SK-N-SH (cell line): ENCODE measurements around the gene GUK1. TPM values are rescaled to one million over a fixed set of nuclear protein-coding genes. Genes with fewer than 3 reads are reported as not detected.

Experiments
- CTCF ChIA-PET: fragments of 300-600, 350-600 bp; formaldehyde crosslinking; extraction: SDS; loops from one replicate; lab custom pipeline; 2021; lab: Yijun Ruan, JAX
- POLR2A ChIA-PET: fragments of 350-600 bp; sonication (Branson Sonifier 250); formaldehyde crosslinking; extraction: SDS; loops from one replicate; lab custom pipeline; 2020; ENCODE audit warnings: antibody characterized with exemption, inconsistent platforms; lab: Yijun Ruan, JAX
- DNase-seq: peaks from one replicate; pipeline ENCODE4 v3.0.0; 2012
- H2AFZ ChIP-seq: fragments of 200-600 bp; sonication (generic); 2 replicates; pipeline ENCODE4 v1.8.1; 2016; ENCODE audit warnings: antibody characterized with exemption, mild to moderate bottlenecking, low read depth
- H3F3A ChIP-seq: fragments of 200-600 bp; sonication (generic); replicated peaks from 2 replicates; pipeline ENCODE3; 2016; ENCODE audit warnings: antibody characterized with exemption, mild to moderate bottlenecking; ENCODE audit not compliant: insufficient read depth
- H3K27ac ChIP-seq, 2 experiments: fragments of 200-500 bp in 1 of 2; fragments of 200-600 bp in 1 of 2; sonication (Bioruptor generic) in 1 of 2; sonication (generic), shearing (Covaris generic) in 1 of 2; 2 replicates each; pipeline versions ENCODE4 v1.5.1 to v1.6.1; 2014 to 2016; ENCODE audit warnings: low read depth in 2 of 2, inconsistent platforms in 1 of 2, low read length in 1 of 2, mild to moderate bottlenecking in 1 of 2, mixed read lengths in 1 of 2
- H3K27me3 ChIP-seq: fragments of 200-600 bp; sonication (generic), shearing (Covaris generic); 2 replicates; pipeline ENCODE4 v1.6.1; 2016; ENCODE audit warnings: mixed run types; ENCODE audit not compliant: insufficient read depth
- H3K36me3 ChIP-seq, 2 experiments: fragments of 200-500 bp in 1 of 2; fragments of 200-600 bp in 1 of 2; sonication (Bioruptor generic) in 1 of 2; sonication (generic) in 1 of 2; replicated peaks in 1 of 2; 2 replicates each; pipeline versions ENCODE3 to v1.5.1; 2014 to 2016; ENCODE audit warnings: low read length in 1 of 2, mild to moderate bottlenecking in 1 of 2; ENCODE audit not compliant: insufficient read depth in 2 of 2, control insufficient read depth in 1 of 2
- H3K4me1 ChIP-seq, 2 experiments: fragments of 200-500 bp in 1 of 2; fragments of 200-600 bp in 1 of 2; sonication (Bioruptor generic) in 1 of 2; sonication (generic), shearing (Covaris generic) in 1 of 2; 2 replicates each; pipeline versions ENCODE4 v1.5.1 to v1.6.1; 2014 to 2016; ENCODE audit warnings: low read depth in 1 of 2, low read length in 1 of 2, mixed run types in 1 of 2; ENCODE audit not compliant: insufficient read depth in 2 of 2, control insufficient read depth in 1 of 2
- H3K4me2 ChIP-seq: fragments of 200-600 bp; sonication (generic), shearing (Covaris generic); 2 replicates; pipeline ENCODE4 v1.6.1; 2017; ENCODE audit warnings: mixed run types
- H3K4me3 ChIP-seq, 2 experiments: fragments of 200-500 bp in 1 of 2; fragments of 200-600 bp in 1 of 2; sonication (Bioruptor generic) in 1 of 2; sonication (generic), shearing (Covaris generic) in 1 of 2; 2 replicates each; pipeline versions ENCODE4 v1.5.1 to v1.8.1; 2014 to 2016; ENCODE audit warnings: low read depth in 2 of 2, inconsistent platforms in 1 of 2, low read length in 1 of 2, mild to moderate bottlenecking in 1 of 2, mixed read lengths in 1 of 2, moderate library complexity in 1 of 2
- H3K79me2 ChIP-seq: fragments of 200-600 bp; sonication (generic); 2 replicates; pipeline ENCODE4 v1.8.1; 2017; ENCODE audit warnings: mild to moderate bottlenecking; ENCODE audit not compliant: insufficient read depth
- H3K9ac ChIP-seq: fragments of 200-600 bp; sonication (generic); 2 replicates; pipeline ENCODE4 v1.6.1; 2017; ENCODE audit warnings: mixed run types
- H3K9me2 ChIP-seq: fragments of 200-600 bp; sonication (generic); 2 replicates; pipeline ENCODE4 v1.6.1; 2017; ENCODE audit warnings: mixed run types
- H3K9me3 ChIP-seq: fragments of 200-600 bp; sonication (generic); 2 replicates; pipeline ENCODE4 v1.6.1; 2017; ENCODE audit warnings: mixed run types, mild to moderate bottlenecking, moderate library complexity
- H4K20me1 ChIP-seq: fragments of 200-600 bp; sonication (generic); 2 replicates; pipeline ENCODE4 v1.6.1; 2017; ENCODE audit warnings: mild to moderate bottlenecking, mixed run types; ENCODE audit not compliant: insufficient read depth
- CHD2 ChIP-seq: fragments of 150-350 bp; IDR thresholded peaks from 2 replicates; pipeline ENCODE4 v1.6.1; 2018; ENCODE audit warnings: low read length; ENCODE audit not compliant: partially characterized antibody
- EZH2phosphoT487 ChIP-seq: fragments of 200-600 bp; sonication (generic); IDR thresholded peaks from 2 replicates; pipeline ENCODE4 v1.6.1; 2017; ENCODE audit warnings: low read depth, mixed run types, mild to moderate bottlenecking, antibody characterized with exemption, moderate library complexity, borderline replicate concordance
- FOXJ3 ChIP-seq: sonication (generic); formaldehyde crosslinking; IDR thresholded peaks from 2 replicates; pipeline ENCODE4 v1.5.1; 2020; ENCODE audit warnings: mild to moderate bottlenecking, missing genetic modification reagents
- FOXM1 ChIP-seq: IDR thresholded peaks from 2 replicates; pipeline ENCODE4 v1.4.0; 2012; ENCODE audit warnings: low read depth, mild to moderate bottlenecking
- GABPA ChIP-seq: IDR thresholded peaks from 2 replicates; pipeline ENCODE4 v1.4.0; 2012; ENCODE audit warnings: low read depth, mild to moderate bottlenecking
- GATA2 ChIP-seq: sonication (generic); formaldehyde crosslinking; IDR thresholded peaks from 2 replicates; pipeline ENCODE4 v1.5.0; 2020; ENCODE audit warnings: mild to moderate bottlenecking, missing genetic modification reagents
- MXI1 ChIP-seq: IDR thresholded peaks from 2 replicates; pipeline ENCODE4 v1.6.1; 2012; ENCODE audit warnings: mild to moderate bottlenecking, low read depth, low read length, improper control_type of control experiment
- NFIC ChIP-seq: IDR thresholded peaks from 2 replicates; pipeline ENCODE4 v1.4.0; 2012; ENCODE audit warnings: borderline replicate concordance
- POLR2AphosphoS5 ChIP-seq: IDR thresholded peaks from 2 replicates; pipeline ENCODE4 v1.6.1; 2012; ENCODE audit warnings: low read depth, low read length
- RXRA ChIP-seq: IDR thresholded peaks from 2 replicates; pipeline ENCODE4 v1.4.0; 2012; ENCODE audit warnings: low read depth, mild to moderate bottlenecking, borderline replicate concordance
- SMC3 ChIP-seq: IDR thresholded peaks from 2 replicates; pipeline ENCODE4 v1.6.1; 2012; ENCODE audit warnings: low read depth, low read length, improper control_type of control experiment
- TCF12 ChIP-seq: IDR thresholded peaks from 2 replicates; pipeline ENCODE4 v1.4.0; 2012
- TEAD4 ChIP-seq: IDR thresholded peaks from 2 replicates; pipeline ENCODE4 v1.4.0; 2012; ENCODE audit warnings: mild to moderate bottlenecking, borderline replicate concordance; ENCODE audit not compliant: insufficient read depth
- WGBS: methylation state at CpG from one replicate; pipeline ENCODE4 v1.1.6; 2017; ENCODE audit warnings: low lambda C conversion rate; 5-methylcytosine and 5-hydroxymethylcytosine counted together
- polyA plus RNA-seq, 3 experiments: library from polyadenylated mRNA; depleted of rRNA; stranded (reverse); fragments of >200 nt; gene quantifications; 2 replicates each; pipeline ENCODE4 v1.2.3, GENCODE V29; 2012
- TF ChIP-seq, protein P1 (sequence below): fragments of 150-350 bp; IDR thresholded peaks from 2 replicates; pipeline ENCODE4 v1.6.1; 2017; ENCODE audit warnings: antibody characterized with exemption, low read length, low read depth, borderline replicate concordance
- TF ChIP-seq, protein P2 (sequence below): IDR thresholded peaks from 2 replicates; pipeline ENCODE4; 2012
- TF ChIP-seq, protein P3 (sequence below): IDR thresholded peaks from 2 replicates; pipeline ENCODE4 v1.4.0; 2012; ENCODE audit warnings: low read depth

GUK1 gene
- polyA plus RNA-seq, 1 of the 3 experiments (the other 2 are of a cell fraction), result 742 TPM

DNA sequence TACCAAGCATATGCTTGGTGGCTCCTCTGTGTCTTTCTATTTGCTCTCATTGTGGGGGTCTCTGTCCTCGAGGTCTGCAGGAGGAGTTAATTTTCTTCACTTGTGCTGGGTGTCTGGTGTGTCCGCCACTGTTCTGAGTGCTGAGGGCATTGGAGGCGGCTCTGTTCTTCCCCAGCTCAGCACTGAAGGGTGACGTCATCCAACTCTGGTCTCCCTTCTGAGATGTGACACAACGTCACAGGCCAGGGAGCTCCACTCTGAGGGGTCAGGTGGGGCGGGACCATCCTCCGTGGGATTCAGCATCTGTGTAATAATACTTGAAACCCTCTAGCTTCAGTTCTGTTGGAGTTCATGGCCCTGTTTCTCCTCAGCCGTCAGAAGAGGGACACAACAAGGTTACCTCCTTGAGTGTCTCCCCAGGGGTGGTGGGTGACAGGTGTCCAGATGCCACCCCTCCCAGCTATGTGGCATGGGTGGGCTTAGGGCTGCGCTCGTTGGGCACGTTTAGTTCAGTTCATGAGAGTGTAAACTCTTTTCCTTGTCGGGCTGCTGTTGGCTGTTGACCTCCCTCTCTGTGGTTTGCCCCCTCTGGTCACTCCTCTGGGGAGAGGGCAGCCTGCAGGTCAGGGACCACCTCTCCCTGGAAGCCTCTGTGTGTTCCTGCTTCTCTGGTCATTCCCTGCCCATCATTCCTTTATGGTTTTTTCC lies 28.6 kb downstream of the GUK1 start:
- POLR2A ChIA-PET, result no interaction called here
- Histone ChIP-seq H3K36me3 (no peaks in the 10 kb centered on the region), H3F3A (no peaks in the 10 kb centered on the region), H3K27me3 (no peaks in the 10 kb centered on the region), H3K4me3 (no peak overlapping the region), H3K4me2 (no peak overlapping the region), H4K20me1 (no peaks in the 10 kb centered on the region), H3K9ac (no peak overlapping the region), H3K27ac (no peak overlapping the region), H3K79me2 (peaks cover 28% of the 10 kb centered on the region), H2AFZ (no peak overlapping the region), H3K9me3 (no peaks in the 10 kb centered on the region), H3K9me2 (no peaks in the 10 kb centered on the region), H3K4me1 (peaks cover 13 to 15% of the 10 kb centered on the region in 2 experiments; a peak in 3 of 4 replicates)
- no peak for TF ChIP-seq NFIC
- no peak for TF ChIP-seq MXI1
- no peak for TF ChIP-seq FOXM1
- CTCF ChIA-PET, result interaction anchor here (1.5 to 5.5 kb wide), 2 partner anchors 11 to 169 kb away, joined by 3 to 54 read pairs; no protein-coding TSS in a partner anchor
- WGBS, result 75% methylated on average over 8 of the region's 12 CpGs
- DNase-seq, result no peak

DNA sequence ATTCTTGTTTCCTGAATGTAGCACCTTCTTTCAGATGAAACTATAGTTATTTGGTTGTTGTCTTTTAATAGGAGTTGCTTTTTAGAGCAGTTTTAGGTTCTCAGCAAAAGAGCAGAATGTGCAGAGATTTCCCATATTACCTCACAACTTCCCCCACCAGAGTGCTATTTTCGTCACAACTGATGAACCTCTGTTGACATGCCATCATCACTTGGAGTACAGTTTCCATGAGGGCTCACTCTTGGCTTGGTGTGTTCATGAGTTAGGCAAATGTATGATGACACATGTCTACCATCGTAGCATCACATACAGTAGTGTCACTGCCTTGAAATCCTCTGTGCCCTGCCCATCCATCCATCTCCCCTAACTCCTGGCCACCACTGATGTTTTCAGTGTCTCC lies 29.3 kb downstream of the GUK1 start:
- H3K27ac ChIP-seq, result no peak overlapping the region
- CTCF ChIA-PET, result interaction anchor here (1.1 kb wide), 1 partner anchor 170 kb away, joined by 4 read pairs; no protein-coding TSS in a partner anchor
- no peak overlapping the region for H2AFZ ChIP-seq
- DNase-seq, result no peak
- no peaks in the 10 kb centered on the region for H3F3A ChIP-seq
- H3K9me3 ChIP-seq, result no peaks in the 10 kb centered on the region
- POLR2A ChIA-PET, result no interaction called here
- H3K79me2 ChIP-seq, result peaks cover 28% of the 10 kb centered on the region
- H3K9me2 ChIP-seq, result no peaks in the 10 kb centered on the region
- no peaks in the 10 kb centered on the region for H4K20me1 ChIP-seq
- H3K4me1 ChIP-seq, result peaks cover 13 to 14% of the 10 kb centered on the region in 2 experiments; a peak in 3 of 4 replicates
- no peaks in the 10 kb centered on the region for H3K27me3 ChIP-seq
- no peaks in the 10 kb centered on the region for H3K36me3 ChIP-seq
- WGBS, result 95% methylated on average over 2 of the region's 2 CpGs
- TF ChIP-seq GABPA (no peak), MXI1 (no peak), POLR2AphosphoS5 (no peak), GATA2 (CRISPR knock-in tag) (no peak), CHD2 (no peak)
- TF ChIP-seq, all 33 proteins: peak for 0
- no peak overlapping the region for H3K4me3 ChIP-seq
- no peak overlapping the region for H3K4me2 ChIP-seq
- H3K9ac ChIP-seq, result no peak overlapping the region

DNA sequence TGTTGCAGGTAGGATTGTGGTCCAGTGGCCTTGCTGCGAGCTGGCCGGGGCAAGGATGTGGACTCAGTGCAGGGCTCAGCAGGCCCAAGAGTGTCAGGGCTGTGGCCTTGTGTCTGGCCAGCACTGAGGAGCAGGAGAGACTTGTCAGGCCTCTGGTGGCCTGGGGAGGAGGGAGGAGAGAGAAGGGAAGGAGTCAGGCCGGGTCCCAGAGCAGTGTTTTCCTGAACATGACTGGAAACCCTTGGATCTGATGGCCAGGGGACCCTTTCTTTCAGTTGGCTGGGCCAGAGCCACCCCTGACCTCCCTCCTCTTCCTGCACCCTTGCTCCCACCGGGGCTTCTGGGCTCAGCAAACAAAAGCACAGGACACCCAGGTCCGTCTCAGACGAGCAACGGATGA lies 30.6 kb downstream of the GUK1 start:
- WGBS, result 78% methylated on average over 7 of the region's 7 CpGs
- no peaks in the 10 kb centered on the region for H4K20me1 ChIP-seq
- no peak overlapping the region for H3K4me3 ChIP-seq
- POLR2A ChIA-PET, result no interaction called here
- no peak overlapping the region for H3K4me2 ChIP-seq
- H3K79me2 ChIP-seq, result peaks cover 28% of the 10 kb centered on the region
- no peaks in the 10 kb centered on the region for H3F3A ChIP-seq
- DNase-seq, result no peak
- H3K36me3 ChIP-seq, result peaks cover 0 to 2% of the 10 kb centered on the region in 2 experiments
- no peak overlapping the region for H3K27ac ChIP-seq
- no peaks in the 10 kb centered on the region for H3K27me3 ChIP-seq
- H3K9me3 ChIP-seq, result no peaks in the 10 kb centered on the region
- CTCF ChIA-PET, result interaction anchor here (0.8 to 1.3 kb wide), 4 partner anchors 9 to 171 kb away, joined by 3 to 4 read pairs (median 4); no protein-coding TSS in a partner anchor
- no peak overlapping the region for H3K9ac ChIP-seq
- H3K4me1 ChIP-seq, result peaks cover 6 to 9% of the 10 kb centered on the region in 2 experiments; a peak in 3 of 4 replicates
- no peak overlapping the region for H2AFZ ChIP-seq
- H3K9me2 ChIP-seq, result no peaks in the 10 kb centered on the region
- TF ChIP-seq SMC3 (no peak), EZH2phosphoT487 (no peak), TEAD4 (no peak), FOXM1 (no peak), CHD2 (no peak), TCF12 (no peak), MXI1 (no peak), RXRA (no peak), FOXJ3 (no peak), POLR2AphosphoS5 (no peak), NFIC (no peak)
- TF ChIP-seq, protein P1, sequence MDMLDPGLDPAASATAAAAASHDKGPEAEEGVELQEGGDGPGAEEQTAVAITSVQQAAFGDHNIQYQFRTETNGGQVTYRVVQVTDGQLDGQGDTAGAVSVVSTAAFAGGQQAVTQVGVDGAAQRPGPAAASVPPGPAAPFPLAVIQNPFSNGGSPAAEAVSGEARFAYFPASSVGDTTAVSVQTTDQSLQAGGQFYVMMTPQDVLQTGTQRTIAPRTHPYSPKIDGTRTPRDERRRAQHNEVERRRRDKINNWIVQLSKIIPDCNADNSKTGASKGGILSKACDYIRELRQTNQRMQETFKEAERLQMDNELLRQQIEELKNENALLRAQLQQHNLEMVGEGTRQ, result no peak
- TF ChIP-seq, protein P2, sequence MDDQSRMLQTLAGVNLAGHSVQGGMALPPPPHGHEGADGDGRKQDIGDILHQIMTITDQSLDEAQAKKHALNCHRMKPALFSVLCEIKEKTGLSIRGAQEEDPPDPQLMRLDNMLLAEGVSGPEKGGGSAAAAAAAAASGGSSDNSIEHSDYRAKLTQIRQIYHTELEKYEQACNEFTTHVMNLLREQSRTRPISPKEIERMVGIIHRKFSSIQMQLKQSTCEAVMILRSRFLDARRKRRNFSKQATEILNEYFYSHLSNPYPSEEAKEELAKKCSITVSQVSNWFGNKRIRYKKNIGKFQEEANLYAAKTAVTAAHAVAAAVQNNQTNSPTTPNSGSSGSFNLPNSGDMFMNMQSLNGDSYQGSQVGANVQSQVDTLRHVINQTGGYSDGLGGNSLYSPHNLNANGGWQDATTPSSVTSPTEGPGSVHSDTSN, result no peak
- TF ChIP-seq, protein P3, sequence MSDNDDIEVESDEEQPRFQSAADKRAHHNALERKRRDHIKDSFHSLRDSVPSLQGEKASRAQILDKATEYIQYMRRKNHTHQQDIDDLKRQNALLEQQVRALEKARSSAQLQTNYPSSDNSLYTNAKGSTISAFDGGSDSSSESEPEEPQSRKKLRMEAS, result no peak
